ENCODE measurements around the gene C16orf54. TPM values are rescaled to one million over a fixed set of nuclear protein-coding genes. Genes with fewer than 3 reads are reported as not detected.
"Not testable (repeated sequence)": the region's sequence is repeated elsewhere in the genome, so short reads cannot be mapped to it uniquely, and the experiment has no call there.

Gene C16orf54, protein sequence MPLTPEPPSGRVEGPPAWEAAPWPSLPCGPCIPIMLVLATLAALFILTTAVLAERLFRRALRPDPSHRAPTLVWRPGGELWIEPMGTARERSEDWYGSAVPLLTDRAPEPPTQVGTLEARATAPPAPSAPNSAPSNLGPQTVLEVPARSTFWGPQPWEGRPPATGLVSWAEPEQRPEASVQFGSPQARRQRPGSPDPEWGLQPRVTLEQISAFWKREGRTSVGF
- not detected in 2 replicates for total RNA-seq (2014; rRNA removed; shearing (Covaris generic))

DNA sequence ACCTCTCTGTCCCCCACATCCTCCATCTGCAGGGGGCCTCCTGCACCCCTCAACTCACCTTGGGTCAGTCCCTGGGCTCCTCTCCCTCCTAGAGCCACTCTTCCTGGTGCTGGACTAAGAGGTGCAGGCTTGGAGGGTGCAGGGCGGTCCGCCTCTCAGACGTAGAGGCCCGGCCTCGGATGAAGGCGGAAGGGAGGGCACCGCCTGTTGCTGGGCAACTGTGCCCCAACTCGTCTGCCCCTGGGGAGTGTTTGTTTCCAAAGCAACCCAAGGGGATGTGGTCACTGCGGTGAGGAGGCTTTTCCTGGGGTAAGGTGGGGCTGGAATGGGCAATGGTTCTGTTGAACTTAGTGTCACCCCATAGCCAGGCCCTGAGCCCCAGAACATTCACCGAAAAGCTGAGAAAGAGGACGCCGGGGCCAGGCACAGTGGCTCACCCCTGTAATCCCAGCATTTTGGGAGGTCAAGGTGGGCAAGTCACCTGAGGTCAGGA, at the start of gene C16orf54:
Gene C16orf54 (minus strand): TSS at position 138 of the 493 bp plus-strand sequence. CDS start 1,039 bp downstream, outside the sequence.
- Histone ChIP-seq H3K27ac (no peak within 1 kb of the TSS), H3K9me3 (replicated peaks) (no peaks in the 10 kb centered on the region), H3K27me3 (replicated peaks) (no peaks in the 10 kb centered on the region), H3K4me3 (no peak within 1 kb of the TSS), H3K4me1 (replicated peaks) (no peaks in the 10 kb centered on the region), H3K36me3 (no peaks in the 10 kb centered on the region)
- no peak for DNase-seq (ENCODE audit: low read depth in 1 of 2, low spot score in 2 of 2)

DNA sequence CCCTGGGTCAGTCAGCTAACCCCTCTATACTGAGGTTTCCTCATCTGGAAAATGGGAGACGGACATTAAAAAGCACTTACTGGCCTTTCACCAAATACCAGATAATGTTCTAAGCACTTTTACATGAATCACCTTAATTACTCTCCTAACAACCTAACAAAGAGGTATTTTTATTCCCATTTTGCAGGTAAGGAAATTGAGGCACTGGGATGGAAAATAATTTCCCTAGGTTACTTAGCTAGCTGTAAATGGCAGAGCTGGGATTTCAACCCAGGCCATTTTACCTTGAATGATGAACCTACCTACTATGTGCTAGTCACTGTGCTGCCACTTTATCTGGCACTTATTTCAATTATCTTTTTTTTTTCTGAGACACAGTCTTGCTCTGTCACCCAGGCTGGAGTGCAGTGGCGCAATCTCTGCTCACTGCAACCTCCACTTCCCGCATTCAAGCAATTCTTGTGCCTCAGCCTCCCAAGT, 48.5 kb upstream of the C16orf54 start:
- peaks cover 82% of the 10 kb centered on the region for H3K36me3 ChIP-seq
- H3K4me3 ChIP-seq: no peak overlapping the region
- no peak for DNase-seq (ENCODE audit: low read depth in 1 of 2, low spot score in 2 of 2)
- 0 out of 2 replicates have a peak, but pooled peaks cover 7% of the 10 kb centered on the region for H3K9me3 ChIP-seq (replicated peaks)
- no peaks in the 10 kb centered on the region for H3K27me3 ChIP-seq (replicated peaks)
- H3K27ac ChIP-seq: no peak overlapping the region
- peaks cover 19% of the 10 kb centered on the region for H3K4me1 ChIP-seq (replicated peaks)

DNA sequence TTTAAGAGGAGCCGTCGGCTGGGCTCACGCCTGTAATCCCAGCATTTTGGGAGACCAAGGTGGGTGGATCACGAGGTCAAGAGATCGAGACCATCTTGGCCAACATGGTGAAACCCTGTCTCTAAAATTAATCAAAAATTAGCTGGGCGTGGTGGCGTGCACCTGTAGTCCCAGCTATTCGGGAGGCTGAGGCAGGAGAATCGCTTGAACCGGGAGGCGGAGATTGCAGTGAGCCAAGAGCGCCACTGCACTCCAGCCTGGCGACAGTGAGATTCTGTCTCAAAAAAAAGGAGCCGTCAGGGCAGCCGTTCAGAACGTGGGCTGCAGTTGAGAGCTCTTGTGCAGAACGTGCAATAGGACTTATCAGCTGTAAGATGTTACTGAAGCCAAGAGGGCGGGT, 47.4 kb upstream of the C16orf54 start:
- H3K27me3 ChIP-seq (replicated peaks); H3K27ac ChIP-seq; H3K4me3 ChIP-seq; DNase-seq (ENCODE audit: low read depth in 1 of 2, low spot score in 2 of 2); H3K9me3 ChIP-seq (replicated peaks): not testable (repeated sequence)
- Histone ChIP-seq H3K36me3 (peaks cover 71% of the 10 kb centered on the region), H3K4me1 (replicated peaks) (peaks cover 19% of the 10 kb centered on the region)

DNA sequence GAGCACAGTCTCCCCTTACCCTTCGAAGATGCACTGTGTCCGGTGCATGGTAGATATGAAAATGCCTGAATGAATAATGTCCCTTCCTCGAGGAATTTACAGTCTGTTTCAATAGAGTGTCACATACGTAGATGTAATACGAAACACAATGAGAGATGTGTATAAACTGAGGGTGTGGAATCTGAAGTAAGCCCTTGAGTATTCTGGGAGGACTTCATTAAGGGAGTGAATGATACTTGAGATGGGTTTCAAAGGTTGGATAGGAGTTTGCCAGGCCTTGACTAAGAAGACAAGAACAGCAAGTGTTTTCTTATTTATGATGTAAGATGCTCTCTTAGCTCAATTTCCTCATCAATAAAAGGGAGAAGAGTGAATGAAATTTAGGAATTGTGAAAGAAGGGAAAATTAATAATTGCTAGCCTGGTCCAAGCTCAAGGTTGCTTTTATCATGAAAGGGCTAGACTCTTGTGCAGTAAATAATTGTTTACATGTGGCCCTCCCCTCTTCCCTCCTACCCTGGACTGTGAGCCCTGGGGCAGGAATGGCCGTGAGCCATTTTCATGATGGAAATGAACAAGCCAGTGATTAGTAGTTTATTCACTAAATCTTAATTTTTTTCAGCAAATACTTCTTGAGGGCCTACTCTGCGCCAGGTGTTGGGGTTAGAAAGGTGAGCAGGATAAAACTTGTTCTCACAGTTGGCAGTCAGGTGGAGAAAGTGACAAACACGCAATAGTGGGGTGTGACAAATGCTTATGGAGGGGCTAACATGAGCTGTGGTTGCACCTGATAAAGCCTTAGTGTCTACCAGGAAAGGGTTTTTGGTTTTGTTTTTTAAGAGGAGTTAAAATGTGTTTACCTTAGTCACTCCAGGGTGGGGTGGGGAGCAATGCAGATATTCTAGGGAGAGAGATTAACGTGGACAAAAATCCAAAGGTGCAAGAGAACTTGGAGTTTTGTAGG, 46.3 kb upstream of the C16orf54 start:
- peak overlapping the region; percentile 85 for H3K4me3 ChIP-seq
- no peaks in the 10 kb centered on the region for H3K27me3 ChIP-seq (replicated peaks)
- no peak for DNase-seq (ENCODE audit: low read depth in 1 of 2, low spot score in 2 of 2)
- H3K9me3 ChIP-seq (replicated peaks): 0 out of 2 replicates have a peak, but pooled peaks cover 7% of the 10 kb centered on the region
- H3K4me1 ChIP-seq (replicated peaks): peaks cover 19% of the 10 kb centered on the region
- H3K27ac ChIP-seq: peak overlapping the region; percentile 79; the same call in 1 of the 2 replicates
- H3K36me3 ChIP-seq: peaks cover 61% of the 10 kb centered on the region

DNA sequence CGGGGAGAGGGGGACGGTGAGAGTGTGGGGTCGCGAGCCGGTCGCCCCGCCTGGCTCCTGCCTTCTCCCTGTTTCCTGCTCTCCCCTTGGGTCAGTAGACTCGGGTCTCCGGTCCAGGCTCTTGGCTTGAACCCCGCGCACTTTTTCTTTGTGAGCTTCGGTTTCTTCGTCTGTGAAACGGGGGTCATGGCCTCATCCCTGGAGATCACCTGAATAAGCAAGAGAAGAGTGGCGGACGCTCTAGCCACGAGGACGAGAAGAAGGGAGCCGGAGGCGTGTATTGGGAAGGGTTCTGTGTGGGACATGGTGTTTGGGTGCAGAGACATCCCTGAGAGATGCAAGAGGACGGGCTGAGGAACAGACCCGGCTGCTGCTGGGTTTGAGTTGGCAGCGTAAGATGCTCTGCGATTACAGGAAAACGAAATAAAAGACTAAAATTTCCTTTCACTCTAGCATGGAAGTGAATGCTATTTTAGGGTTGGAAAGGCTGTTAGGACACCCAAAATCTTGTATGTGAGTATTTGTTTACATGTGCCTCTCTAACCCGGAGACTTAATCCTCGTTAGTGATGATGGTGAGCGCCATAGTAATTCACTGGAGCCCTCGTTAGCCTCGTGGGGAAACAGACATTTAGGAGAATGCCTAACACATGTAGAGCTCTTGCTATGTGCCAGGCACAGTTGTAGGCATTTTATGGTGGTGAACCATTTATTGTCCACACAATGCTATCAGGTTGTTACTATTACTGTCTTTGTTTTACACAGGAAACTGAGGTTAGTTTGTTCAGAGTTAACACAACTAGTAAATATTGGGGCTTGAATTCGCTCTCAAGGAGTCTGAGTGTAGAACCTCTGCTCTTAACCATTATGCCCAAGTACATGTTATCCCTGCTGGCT, 45.4 kb upstream of the C16orf54 start:
- peaks cover 53% of the 10 kb centered on the region for H3K36me3 ChIP-seq
- H3K4me1 ChIP-seq (replicated peaks): peaks cover 19% of the 10 kb centered on the region
- peak overlapping the region; percentile 79 for H3K27ac ChIP-seq
- peak overlapping the region; percentile 85 for H3K4me3 ChIP-seq
- no peak for DNase-seq (ENCODE audit: low read depth in 1 of 2, low spot score in 2 of 2)
- 0 out of 2 replicates have a peak, but pooled peaks cover 7% of the 10 kb centered on the region for H3K9me3 ChIP-seq (replicated peaks)
- H3K27me3 ChIP-seq (replicated peaks): no peaks in the 10 kb centered on the region

DNA sequence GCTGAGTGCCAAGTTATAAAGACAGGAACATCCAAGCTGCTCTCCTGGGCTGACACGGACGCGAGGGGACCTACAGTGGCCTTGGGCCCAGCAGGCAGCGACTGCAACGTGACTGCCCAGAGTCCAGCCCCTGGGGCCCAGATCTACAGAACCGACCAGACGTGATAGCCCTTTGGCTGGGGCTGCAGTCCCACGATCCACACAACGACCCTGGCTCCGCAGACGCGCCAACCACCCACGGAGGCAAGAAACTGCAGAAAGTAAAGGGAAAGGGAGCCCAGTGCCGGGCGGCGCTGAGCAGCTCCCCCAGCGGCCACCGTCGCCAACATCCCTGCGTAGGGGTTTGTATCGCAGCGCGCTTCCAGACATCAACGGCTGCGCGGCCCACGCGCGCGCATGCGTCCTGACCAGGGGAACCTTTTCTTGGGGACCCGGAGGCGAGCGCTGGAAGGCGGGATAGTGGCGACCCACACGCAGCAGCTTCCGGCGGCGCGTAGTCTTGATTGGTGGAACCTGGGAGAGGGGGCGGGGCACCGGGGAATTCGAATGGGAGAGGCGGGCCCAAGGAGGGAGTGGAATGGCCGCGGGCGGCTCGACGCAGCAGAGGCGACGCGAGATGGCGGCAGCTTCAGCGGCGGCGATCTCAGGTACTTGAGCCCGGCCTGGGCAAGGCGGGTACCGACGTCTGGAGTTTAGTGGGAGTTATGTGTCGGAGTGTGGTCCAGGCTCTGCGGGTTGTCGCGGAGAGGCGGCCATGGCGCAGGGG, 44.6 kb upstream of the C16orf54 start, which contains the start of gene KIF22:
Gene KIF22 (plus strand): TSS at position 569 of the 766 bp plus-strand sequence. CDS start 9 bp downstream, at position 578.
- Histone ChIP-seq H3K4me1 (replicated peaks) (peaks cover 19% of the 10 kb centered on the region), H3K27me3 (replicated peaks) (no peaks in the 10 kb centered on the region), H3K4me3 (peak within 1 kb of the TSS; percentile 85), H3K9me3 (replicated peaks) (0 out of 2 replicates have a peak, but pooled peaks cover 7% of the 10 kb centered on the region), H3K27ac (peak within 1 kb of the TSS; percentile 79), H3K36me3 (peaks cover 47% of the 10 kb centered on the region)
- peak; percentile 99 for DNase-seq (ENCODE audit: low read depth in 1 of 2, low spot score in 2 of 2)

DNA sequence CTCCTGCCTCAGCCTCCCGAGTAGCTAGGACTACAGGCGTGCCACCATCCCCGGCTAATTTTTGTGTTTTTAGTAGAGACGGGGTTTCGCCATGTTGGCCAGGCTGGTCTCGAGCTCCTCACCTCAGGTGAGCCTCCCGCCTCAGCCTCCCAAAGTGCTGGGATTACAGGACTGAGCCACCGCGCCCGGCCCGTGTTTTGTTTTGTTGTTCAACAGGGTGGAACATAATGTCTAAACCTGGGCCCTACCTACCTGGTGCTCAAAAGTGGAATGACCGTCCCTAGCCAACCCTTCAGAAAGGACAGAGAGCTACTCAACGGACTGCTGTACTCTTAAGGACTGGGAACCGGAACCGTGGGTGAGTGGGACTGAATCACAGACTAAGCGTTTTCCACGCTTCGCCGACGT, 44.0 kb upstream of the C16orf54 start:
- Histone ChIP-seq H3K9me3 (replicated peaks) (0 out of 2 replicates have a peak, but pooled peaks cover 7% of the 10 kb centered on the region), H3K4me1 (replicated peaks) (peaks cover 19% of the 10 kb centered on the region), H3K27ac (peak overlapping the region; percentile 43), H3K4me3 (peak overlapping the region; percentile 85), H3K36me3 (peaks cover 41% of the 10 kb centered on the region), H3K27me3 (replicated peaks) (no peaks in the 10 kb centered on the region)
- DNase-seq (ENCODE audit: low read depth in 1 of 2, low spot score in 2 of 2): no peak

DNA sequence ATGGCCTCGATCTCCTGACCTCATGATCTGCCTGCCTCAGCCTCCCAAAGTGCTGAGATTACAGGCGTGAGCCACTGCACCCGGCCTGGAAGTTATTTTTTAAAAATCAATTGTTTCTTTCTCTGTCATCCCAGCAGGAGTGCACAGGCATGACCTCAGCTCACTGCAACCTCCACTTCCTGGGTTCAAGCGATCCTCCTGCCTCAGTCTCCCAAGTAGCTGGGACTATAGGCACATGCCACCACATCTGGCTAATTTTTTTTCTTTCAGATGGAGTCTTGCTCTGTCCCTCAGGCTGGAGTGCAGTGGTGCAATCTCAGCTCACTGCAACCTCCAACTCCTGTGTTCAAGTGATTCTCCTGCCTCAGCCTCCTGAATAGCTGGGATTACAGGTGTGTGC, 41.4 kb upstream of the C16orf54 start:
- not testable (repeated sequence) for H3K4me3 ChIP-seq; H3K9me3 ChIP-seq (replicated peaks); DNase-seq (ENCODE audit: low read depth in 1 of 2, low spot score in 2 of 2); H3K27ac ChIP-seq; H3K27me3 ChIP-seq (replicated peaks)
- H3K36me3 ChIP-seq: peaks cover 16% of the 10 kb centered on the region
- peaks cover 15% of the 10 kb centered on the region for H3K4me1 ChIP-seq (replicated peaks)

DNA sequence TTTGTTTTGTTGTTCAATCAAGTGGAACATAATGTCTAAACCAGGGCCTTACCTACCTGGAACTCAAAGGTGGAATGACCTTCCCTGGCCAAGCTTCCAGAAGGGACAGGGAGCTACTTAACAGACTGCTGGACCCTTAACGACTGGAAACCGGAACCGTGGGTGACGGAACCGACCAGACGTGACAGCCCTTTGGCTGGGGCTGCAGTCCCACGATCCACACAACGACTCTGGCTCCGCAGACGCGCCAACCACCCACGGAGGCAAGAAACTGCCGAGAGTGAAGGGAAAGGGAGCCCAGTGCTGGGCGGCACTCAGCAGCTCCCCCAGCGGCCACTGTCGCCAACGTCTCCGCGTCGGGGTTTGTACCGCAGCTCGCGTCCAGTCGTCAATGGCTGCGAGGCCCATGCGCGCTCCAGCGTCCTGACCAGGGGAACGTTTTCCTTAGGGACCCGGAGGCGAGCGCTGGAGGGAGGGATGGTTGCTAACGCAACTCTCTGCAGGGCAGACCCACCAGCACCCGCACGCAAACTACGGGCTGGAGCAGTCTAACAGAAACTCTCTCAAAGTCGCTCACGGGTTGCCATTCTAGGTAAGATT, 39.2 kb upstream of the C16orf54 start:
- Histone ChIP-seq H3K27me3 (replicated peaks) (no peaks in the 10 kb centered on the region), H3K36me3 (no peaks in the 10 kb centered on the region), H3K4me3 (no peak overlapping the region), H3K27ac (no peak overlapping the region), H3K9me3 (replicated peaks) (no peaks in the 10 kb centered on the region), H3K4me1 (replicated peaks) (peaks cover 4% of the 10 kb centered on the region)
- peak; percentile 40 to 67 for DNase-seq (ENCODE audit: low read depth in 1 of 2, low spot score in 2 of 2)

DNA sequence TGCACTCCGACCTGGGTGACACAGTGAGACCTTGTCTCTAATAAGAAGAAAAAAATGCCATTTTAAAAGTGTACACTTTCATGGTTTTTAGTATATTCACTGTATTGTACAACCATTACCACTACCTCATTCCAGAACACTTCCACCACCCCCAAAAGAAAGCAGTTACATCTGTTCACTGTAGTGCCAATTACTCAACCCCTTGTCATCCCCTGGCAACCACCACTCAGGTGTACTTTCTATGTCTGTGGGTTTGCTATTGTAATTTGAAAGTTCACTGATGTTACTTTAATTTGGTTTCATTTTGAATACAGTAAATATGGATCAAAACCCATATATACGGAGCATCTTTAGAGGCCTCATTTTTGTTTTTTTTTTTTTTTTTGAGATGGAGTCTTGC, 38.4 kb upstream of the C16orf54 start:
- Histone ChIP-seq H3K27me3 (replicated peaks) (no peaks in the 10 kb centered on the region), H3K9me3 (replicated peaks) (no peaks in the 10 kb centered on the region), H3K27ac (no peak overlapping the region), H3K4me1 (replicated peaks) (peaks cover 6% of the 10 kb centered on the region), H3K4me3 (no peak overlapping the region), H3K36me3 (no peaks in the 10 kb centered on the region)
- no peak for DNase-seq (ENCODE audit: low read depth in 1 of 2, low spot score in 2 of 2)

DNA sequence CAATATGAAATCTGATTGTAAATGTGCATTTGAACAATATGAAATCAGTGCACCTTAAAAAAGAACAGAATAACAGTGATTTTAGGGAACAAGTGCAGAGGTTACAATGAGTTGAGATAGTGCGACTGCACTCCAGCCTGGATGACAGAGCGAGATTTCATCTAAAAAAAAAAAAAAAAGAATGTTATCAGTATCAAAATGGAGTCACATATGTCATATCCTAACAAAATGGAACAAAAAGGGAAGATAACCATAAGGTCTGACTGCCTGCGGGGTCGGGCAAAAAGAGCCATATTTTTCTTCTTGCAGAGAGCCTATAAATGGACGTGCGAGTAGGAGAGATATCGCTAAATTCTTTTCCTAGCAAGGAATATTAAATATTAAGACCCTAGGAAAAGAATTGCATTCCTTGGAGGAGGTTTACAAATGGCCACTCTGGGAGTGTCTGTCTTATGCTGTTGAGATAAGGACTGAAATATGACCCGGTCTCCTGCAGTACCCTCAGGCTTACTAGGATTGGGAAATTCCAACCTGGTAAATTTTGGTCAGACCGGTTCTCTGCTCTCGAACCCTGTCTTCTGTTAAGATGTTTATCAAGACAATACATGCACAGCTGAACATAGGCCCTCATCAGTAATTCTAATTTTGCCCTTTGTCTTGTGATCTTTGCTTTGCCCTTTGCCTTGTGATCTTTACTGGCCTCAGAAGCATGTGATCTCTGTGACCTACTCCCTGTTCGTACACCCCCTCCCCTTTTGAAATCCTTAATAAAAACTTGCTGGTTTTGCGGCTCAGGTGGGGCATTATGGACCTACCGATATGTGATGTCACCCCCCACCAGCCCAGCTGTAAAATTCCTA, 37.5 kb upstream of the C16orf54 start:
- H3K4me1 ChIP-seq (replicated peaks); DNase-seq (ENCODE audit: low read depth in 1 of 2, low spot score in 2 of 2); H3K9me3 ChIP-seq (replicated peaks); H3K27ac ChIP-seq; H3K4me3 ChIP-seq; H3K36me3 ChIP-seq; H3K27me3 ChIP-seq (replicated peaks): not testable (repeated sequence)

Measured in SJSA1 (cell line).